GM18907 (cell line): ENCODE measurements around the gene RAET1L.
"Not testable (repeated sequence)": the region's sequence is repeated elsewhere in the genome, so short reads cannot be mapped to it uniquely, and the experiment has no call there.

Experiments used
- ATAC-seq: cut with Tn5 transposase; IDR thresholded peaks from one replicate; pipeline ENCODE4 v1.9.1; 2021; ENCODE audit warnings: mild to moderate bottlenecking, moderate library complexity; ENCODE audit not compliant: unreplicated experiment

The RAET1L gene

DNA sequence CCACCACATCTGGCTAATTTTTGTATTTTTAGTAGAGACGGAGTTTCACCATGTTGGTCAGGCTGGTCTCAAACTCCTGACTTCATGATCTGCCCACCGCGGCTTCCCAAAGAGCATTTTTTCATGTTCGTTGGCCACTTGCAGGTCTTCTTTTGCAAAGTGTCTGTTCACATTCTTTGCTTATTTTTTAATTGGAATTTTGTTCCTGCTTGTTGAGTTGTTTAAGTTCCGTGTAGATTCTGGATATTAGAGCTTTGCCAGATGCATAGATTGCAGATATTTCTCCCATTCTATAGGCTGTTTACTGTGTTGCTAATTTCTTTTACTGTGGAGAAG, 8.2 kb downstream of the RAET1L start:
- not testable (repeated sequence) for ATAC-seq

DNA sequence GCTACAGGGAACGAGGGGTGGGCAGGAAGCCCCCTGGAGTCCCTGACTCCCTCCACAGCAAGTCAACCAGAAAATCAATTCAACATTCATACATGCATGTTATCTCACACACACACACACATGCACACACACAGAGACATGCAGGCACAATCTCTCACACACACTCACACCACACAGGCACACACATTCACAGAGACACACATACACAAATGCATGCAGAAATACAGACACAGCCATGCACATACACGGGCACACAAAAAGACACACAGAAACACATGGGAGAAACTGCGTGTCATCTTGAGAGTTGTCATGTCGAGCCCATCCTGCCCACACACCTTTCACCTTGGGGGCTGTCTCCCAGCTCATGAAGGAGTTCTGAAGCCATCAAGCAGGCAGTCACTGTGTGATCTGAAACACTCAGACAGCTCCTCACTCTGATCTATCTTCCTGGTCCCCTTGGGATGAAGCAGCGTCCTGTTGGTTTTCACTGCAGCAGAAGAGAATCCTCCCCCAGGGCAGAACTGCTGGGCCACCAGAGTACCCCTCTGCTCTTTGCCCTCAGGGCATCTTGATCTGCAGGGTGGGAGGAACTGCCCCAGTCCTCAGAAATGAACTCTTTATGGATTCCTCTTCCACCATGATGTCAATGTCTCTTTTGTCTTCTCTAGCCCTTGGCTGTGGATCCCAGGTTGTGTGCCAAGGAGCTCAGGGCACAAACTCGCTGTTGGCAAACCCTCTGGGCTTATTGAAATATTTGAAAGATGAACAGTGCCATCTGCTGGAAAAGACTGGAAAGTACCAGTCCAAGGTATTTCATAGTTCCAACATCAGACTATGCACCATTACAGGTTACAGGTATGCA, 8.8 kb downstream of the RAET1L start:
- ATAC-seq, result peak; percentile 59

DNA sequence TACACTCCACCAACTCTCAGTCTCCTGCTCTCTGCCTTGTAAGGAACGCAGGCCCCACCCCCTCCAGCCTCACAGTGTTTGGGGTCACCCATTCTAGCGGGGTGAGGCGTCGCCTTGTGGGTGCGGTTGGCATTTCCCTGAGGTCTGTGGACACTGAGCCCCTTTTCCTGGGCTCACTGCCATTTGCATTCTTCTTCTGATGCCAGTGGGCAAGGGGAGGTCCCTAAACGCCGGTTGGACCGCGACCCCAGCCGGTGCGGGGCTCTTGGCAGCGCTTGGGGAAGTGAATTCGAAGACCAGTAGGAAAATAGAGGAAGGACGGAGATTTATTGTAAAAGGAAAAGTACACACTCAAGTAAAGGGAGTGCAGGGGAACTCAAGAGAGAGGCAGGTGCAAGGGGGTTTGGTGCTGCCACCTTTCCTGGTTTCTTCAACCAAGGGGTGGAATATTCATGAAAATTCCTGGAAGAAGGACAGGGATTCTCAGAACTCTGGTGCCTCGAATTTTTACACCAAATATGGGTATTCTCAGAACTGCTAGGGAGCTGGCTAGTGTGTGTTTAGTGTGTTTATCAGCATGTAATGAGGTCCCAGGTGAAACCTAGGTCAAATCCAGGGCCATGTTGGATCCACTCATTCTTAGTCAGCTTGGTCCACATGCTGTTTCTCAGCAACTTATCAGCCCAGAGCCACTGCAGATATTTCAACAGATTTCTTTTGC, 9.9 kb downstream of the RAET1L start:
- not testable (repeated sequence) for ATAC-seq

DNA sequence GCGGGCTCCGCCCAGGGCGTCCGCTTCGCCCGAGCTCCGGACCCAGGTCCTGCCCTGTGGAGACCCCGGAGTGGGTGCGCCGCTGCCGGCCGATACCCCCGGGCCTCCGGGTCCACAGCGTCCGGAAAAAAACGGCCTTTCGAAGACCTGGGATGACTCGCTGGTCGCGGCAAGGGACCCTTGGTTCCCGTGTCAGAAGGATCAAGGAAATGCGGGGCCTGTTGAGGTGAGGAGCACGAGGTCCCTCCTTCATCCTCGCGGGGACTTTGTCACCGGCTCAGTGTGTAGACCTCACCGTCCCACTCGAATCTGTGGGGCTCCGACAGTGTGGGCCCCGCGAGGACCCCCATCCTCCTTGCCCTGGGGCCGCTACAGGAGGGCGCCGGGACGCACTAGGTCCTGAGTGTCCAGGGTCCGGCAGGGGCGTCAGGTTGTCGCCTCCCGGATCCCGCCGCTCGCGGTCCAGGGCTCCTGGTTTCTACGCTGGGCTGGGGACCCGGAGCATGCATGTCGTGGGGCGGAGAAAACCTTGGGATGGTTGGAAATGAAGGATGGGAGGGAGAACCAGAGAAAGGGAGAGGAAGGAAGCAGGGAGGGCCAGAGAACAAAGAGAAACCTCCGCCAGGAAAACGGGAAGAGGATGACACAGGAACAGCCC, 10.6 kb downstream of the RAET1L start:
- ATAC-seq, result not testable (repeated sequence)

DNA sequence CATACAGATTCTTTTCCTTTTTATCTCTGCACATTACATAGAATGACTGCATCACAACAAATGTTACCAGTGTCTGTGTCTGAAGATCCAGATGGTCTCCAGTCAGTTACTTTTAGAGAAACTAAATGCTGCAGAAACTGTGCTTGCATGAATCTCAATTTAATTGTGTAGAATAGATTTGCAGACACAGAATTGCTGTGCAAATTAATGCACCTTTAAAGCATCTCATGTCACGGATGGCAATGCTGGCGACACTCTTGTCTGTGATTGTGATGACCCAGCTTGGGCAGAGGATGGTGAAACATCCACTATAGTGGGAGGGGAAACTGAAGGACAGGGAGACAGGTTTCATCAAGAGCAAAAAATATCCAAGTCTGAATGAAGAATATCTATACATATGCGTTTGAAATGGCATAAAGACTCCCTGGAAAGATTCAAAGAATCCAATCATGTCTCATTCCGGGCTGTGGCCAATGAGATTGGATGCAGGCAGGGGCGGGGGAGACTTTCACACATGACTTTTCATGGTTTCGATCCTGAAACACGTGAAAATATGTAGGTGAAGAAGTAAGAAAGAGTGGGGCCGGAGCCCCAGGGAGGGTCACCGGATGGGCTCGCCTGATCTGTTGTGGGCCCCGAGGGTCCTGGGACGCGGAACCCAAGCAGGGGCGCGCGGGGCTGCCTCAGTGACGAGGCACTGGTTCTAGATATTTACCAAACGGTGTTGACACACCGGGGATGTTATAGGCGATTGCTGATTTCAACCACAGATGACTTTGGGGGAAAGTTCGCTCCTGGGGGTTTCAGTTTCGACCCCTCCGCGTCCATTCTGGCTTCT, 11.3 kb downstream of the RAET1L start:
- not testable (repeated sequence) for ATAC-seq

DNA sequence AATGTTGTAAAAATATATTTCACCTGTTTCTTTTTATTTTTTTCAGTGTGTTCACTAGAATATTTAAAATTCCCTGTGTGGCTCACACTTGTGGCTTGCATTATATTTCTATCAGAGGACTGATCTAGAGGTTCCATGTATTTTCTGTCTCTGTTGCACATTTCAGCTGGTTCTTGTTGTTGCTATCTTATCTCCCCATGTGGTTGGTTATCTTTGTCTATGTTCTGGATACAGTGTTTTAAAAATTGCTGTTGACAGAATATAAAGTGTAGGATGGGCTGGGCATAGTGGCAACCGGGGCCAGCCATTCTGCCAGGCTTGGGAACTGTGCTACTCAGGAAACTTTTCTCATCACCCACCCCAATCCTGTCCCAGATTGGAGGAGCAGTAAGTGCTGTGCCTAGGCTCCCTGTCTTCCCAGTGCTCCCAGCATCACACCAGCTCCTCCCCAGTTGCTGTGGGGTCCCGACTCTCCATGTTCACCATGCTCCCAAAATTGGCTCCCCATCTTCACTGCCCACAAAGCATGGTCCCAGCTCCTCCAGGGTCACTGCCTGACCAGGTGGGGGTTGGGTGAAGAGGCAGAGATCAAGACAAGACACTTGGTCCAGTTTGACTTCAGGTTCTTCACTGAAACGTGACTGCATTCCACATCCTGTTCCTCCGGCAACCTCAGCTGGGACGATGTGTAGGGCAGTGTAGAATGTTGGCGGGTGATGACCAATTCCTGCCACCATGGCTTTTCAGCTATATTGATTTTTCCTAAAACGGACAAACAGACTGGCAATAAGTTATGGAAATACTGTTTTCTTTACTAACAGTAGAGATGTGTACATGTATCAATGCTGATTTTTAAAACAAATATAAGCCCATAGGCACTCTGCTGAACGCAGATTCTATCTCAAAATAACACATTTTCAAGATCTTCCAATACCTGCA, 12.2 kb downstream of the RAET1L start:
- ATAC-seq, result not testable (repeated sequence)

DNA sequence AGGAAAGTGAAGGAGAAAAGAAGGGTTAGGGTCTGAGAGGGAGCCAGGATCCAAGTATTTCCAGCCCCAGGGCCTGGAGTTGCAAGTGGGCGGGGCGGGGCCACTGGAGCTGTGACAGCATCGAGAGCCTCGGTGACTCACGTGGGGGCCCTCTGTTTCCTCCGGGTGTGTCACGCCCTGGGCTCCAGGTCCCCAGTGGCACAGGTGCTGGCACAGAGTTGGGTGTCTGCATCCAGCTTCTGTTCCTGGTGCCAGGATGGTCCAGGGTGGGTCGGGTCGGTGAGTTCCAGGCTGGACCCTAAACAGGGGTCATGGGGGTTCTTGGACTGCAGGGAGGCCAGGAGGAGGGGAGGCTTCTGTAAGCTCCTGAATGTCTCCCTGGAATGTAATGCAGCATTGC, 16.7 kb downstream of the RAET1L start:
- ATAC-seq, result no peak

DNA sequence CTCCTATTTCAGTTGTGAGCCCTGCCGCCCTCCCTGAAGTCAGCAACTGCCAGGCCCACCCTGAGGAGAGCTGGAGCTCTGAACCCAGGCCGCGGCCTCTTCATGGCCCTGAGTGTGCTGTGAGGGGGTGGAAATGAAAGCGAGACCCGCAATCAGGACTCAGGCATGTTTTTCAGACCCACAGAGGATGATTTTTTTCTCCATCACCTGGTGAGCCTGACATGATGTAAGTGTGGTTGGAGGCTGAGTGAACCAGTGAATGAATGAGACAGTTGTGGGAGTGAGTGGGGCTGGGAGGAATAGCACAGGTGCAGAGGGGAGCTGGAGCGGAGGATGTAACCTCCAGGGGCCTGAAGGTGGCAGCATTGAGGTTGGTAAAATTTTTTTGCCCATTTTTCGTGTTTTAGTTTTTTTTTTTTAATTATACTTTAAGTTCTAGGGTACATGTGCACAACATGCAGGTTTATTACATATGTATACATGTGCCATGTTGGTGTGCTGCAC, 18.3 kb downstream of the RAET1L start:
- ATAC-seq, result no peak

DNA sequence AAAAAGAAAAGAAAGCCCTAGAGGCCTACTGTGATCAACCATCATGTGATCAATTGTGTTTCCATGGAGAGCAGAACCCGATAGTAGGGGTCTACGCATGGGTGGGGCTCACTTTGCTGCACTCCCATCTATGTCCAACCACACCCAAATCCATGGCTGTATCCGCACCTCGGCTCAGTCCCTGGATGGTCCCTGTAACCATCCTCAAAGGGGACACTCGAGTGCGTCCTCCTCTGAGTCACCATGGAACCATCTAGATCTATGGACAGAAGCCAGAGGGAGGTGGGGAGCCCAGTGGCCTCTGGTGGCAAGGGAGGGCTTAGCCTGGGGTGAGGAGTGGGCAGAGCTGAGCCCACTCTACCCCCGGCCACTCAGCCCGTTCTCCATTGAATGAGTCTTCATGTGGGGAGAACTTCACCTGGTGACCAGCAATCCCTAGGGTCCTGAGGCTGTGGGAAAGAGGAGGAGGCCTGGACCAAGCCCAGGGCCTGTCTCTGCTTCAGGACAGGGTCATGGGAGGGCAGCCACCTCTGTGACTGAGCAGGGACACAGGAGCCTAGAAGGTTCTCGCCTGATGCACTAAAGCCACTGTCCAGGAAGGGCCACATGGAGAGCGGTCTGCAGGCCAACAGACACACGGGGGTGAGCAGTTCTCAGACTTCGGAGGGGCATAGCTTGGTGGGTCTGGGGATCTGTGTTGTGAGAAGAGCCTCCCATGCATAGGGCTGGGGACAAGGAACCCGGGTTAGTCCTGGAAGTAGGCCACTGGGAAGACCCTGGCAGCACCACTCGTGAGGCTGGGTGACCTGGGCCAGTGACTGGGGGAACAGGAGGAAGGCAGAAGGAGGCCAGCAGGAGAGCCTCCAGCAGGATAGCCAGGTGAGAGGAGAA, 19.3 kb downstream of the RAET1L start:
- ATAC-seq, result no peak

DNA sequence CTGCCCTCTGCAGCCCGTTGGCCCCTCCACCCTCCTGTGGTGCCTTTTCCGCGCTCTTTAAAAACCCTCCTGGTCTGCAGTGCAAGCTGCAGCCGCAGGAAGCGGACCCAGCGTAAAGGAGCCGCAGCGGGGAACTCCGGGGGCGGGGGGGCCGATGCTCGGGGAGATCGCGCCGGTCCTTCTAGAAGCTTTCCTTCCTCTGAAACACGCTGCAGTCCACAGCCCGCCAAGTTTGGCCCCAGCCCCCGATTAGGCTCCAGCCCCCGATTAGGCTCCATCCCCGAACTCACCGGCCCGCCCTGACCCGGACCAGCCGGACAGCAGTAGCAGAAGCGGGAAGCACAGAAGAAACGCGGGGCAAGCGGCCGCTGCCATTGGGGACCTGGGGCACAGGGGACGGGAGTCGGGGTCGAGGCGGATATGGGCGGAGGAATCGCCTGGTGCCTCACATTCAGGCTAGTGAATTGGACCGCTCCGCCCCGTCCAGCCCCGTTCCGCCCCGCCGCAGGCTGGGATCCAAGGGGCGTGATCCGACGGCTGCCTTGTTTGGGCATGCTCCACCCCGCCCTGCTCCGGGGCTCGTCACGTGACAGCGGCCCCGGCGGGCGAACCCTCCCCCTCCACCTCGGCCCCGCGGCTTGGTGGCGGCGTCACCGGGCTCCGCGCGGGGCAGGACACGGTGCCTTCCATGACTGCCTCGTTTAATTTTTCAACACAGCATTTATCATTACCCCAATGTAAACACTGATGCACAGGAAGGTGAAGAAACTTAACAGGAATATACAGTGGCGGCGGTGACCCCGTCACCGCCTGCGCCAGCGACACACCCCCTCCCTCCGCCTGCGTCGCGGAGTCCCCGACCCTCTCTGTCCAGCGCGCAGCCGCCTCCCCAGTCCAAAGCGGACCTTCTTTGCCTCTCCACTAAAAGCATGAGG, 20.3 kb downstream of the RAET1L start:
- ATAC-seq, result peak; percentile 60

DNA sequence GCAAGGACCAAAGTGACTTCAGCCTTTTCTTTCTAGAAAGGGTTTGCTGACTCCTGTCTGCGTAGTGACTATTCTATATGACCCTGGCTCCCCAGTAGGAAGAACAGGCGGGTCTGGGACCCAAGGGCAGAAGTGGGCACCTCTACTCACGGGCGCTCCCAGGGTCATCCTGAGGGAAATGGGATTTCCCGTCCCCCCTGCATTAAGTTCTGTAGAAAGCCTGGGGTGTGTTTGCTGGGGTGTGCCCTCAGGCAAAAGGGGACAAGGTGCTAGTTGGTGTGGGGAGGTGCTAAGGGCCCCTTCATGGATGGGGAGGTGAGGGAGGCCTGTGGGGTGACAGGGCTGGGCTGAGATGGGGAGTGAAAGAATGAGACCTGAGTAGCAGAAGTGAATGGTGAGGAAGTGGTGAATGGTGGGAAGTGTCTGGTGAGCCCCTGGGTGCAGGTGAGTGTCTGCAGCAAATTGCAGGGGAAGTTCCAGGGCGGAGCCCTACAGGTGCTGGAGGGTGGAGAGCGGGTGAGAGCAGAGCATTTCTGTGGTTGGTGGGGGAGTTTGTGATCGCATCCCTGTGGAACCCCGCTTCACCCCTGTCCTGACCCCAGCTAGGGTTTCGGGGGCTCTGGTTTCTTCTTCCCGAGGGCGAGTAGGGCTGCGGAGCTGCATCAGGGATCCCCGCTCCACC, 21.1 kb downstream of the RAET1L start:
- peak; percentile 43 for ATAC-seq

DNA sequence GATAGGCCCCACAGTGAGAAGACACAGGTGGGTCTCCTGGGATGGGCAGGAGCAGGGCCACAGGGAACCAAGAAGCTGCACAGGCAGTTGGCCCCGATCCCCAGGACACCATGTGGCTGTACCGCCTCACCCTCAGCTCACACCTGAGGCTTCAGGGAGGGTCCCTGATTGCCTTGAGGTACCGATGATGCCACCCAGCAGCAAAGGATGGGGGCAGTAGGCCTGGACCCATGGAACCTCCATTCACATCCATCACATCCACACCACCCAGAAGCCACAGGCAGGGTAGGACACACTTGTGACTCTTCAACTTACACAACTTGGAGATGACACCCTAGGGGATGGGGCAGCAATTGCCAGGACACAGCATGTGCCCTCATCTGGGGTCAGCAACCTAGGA, 21.7 kb downstream of the RAET1L start:
- not testable (repeated sequence) for ATAC-seq

DNA sequence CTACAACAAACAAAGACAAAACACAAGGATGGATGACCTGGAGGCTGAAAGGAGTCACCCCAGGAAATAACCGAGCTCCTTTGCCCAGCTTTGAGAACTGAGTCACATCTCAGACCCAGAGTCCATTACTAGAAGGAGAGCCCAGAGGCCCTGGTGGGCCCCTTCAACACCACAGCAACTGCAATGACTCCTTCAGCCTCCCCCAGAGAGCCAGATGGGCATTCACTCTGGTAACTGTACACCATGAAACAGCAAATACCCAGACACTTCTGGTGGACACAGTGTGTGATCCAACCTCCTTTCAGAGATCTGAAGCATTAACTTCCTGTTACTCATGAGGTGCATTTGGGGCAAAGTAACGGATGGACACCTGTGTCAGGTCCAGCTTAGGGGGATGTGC, 22.6 kb downstream of the RAET1L start:
- ATAC-seq, result no peak

DNA sequence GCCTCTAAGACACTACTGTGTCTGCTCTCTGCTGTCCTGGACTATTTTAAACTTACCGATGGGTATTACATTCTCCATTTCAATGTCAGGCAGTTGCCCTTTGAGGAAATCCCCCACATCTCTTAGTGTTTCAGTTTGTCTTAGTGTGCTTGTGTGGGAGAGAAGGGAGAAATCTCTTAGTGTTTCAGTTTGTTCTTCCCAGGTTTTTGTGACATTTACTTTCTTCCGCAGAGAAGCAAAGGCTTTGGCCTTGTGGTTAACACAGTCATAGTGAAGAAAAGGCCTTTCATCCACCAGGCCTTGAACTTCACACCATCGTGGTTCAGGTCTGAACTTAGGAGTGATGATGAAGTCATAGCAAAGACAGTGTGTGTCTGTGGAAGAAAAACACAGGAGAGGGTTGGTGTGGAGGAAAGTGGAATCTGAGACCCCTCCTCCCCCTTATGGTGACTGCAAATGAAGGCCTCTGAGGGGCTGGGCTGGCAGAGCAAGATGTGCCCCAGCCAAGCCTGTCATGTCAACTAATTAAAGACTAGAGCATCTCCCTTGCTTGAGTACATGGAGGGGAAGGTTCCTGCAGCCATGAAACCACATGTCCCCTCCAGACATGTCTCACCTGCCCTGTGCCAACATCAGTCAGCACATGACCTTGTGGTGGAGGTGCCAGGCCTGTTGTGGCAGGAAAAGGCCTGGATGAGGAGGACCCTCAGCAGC, 23.9 kb downstream of the RAET1L start:
- ATAC-seq, result peak; percentile 60

DNA sequence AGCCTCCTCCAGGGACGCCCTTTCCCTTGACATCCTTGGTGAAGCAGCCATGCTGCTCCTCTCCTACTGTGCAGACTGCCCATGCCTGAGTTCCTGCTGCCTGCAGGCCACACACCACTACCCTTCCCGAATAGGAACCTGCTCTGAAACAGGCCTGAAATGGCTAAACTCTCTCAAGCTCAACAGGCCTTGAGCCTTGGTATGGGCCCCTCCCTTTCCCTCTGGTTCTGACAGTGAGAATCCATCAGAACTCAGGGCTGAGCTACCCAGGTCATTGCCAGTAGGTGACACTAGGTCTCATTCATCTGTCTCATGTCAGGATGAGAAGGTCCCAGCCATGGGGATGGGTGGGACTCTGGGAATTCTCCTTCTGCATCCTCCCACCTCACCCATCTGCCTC, 25.7 kb downstream of the RAET1L start:
- ATAC-seq, result no peak

DNA sequence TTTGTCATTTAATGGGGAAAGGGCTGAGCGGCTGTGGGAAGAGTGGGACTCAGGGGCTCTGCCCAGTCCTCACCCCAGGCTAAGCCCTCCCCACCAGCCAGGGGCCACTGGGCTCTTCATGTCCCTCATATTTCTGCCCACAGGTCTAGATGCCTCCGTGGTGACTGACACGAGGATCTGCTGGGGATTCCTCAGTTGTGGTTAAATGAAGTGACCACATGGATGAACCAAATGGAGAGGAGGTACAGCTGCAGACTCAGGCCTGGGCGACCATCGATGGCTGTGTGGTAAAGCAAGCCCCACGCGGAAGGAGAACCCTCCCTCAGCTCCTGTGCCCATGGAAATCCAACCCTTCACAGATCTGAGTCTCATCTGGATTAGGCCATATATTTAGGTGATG, 29.4 kb downstream of the RAET1L start:
- no peak for ATAC-seq
